GM23338 (cell line): ENCODE results near the gene MTHFD2L.

Experiments used
- CREB1 ChIP-seq: fragments of 250-450 bp; sonication (Bioruptor Pico); IDR thresholded peaks from 2 replicates; pipeline ENCODE4 v1.5.0; 2020; ENCODE audit warnings: low read depth, mild to moderate bottlenecking, moderate library complexity
- CTCF ChIP-seq, 2 experiments: fragments of 200-600 bp in 1 of 2; sonication (generic) in 1 of 2; conservative IDR thresholded peaks; 2 replicates each; pipeline versions ENCODE4 v1.5.1 to v1.6.1; 2016 to 2017; ENCODE audit warnings: antibody characterized with exemption in 2 of 2, low read depth in 2 of 2, mild to moderate bottlenecking in 2 of 2, moderate library complexity in 1 of 2
- EZH2 ChIP-seq: fragments of 200-600 bp; sonication (generic); IDR thresholded peaks from one replicate; pipeline ENCODE4 v1.8.0; 2017; ENCODE audit warnings: antibody characterized with exemption, mild to moderate bottlenecking, low read depth; ENCODE audit not compliant: unreplicated experiment
- EZH2phosphoT487 ChIP-seq: fragments of 200-600 bp; sonication (generic); IDR thresholded peaks from one replicate; pipeline ENCODE4 v1.8.1; 2018; ENCODE audit warnings: antibody characterized with exemption; ENCODE audit not compliant: unreplicated experiment
- POLR2AphosphoS5 ChIP-seq: IDR thresholded peaks from 2 replicates; pipeline ENCODE4 v1.6.1; 2016; ENCODE audit warnings: antibody characterized with exemption, low read depth

GRCh38 chr4:74190332-74190731, 32.4 kb downstream of the MTHFD2L start:
- TF ChIP-seq CTCF (conservative IDR thresholded peaks at IDR 0.05; ENCODE audit: low read depth in 2 of 2) (no peak), EZH2phosphoT487 (no peak), POLR2AphosphoS5 (no peak), EZH2 (no peak), CREB1 (CRISPR knock-in tag) (no peak)
